Stimulated activated naive CD8-positive, alpha-beta T cell treated with anti-CD3 and anti-CD28 coated beads, Interleukin-15, Interleukin-2, amounts not matched to agents 100 U/mL and 50 U/mL, for 24 hours (primary cell): ENCODE data around the gene DDI2.
A peak's percentile ranks its signal among the peaks of the same experiment; 100 is the strongest.
"Not testable (repeated sequence)": the region's sequence is repeated elsewhere in the genome, so short reads cannot be mapped to it uniquely, and the experiment has no call there.

Source experiments
- ATAC-seq: fragments of 150-1000 bp; cut with Tn5 transposase; one replicate; pipeline ENCODE4 v1.10.0; 2021
- DNase-seq: peaks from one replicate; pipeline ENCODE4 v3.0.0; 2021

Gene DDI2

GRCh38 chr1:15678578-15678977 is 61.3 kb downstream of the DDI2 start:
- DNase-seq (no peak), ATAC-seq (peak; percentile 28)

GRCh38 chr1:15680131-15680530 is 62.9 kb downstream of the DDI2 start:
- DNase-seq (no peak), ATAC-seq (no peak)

DNA sequence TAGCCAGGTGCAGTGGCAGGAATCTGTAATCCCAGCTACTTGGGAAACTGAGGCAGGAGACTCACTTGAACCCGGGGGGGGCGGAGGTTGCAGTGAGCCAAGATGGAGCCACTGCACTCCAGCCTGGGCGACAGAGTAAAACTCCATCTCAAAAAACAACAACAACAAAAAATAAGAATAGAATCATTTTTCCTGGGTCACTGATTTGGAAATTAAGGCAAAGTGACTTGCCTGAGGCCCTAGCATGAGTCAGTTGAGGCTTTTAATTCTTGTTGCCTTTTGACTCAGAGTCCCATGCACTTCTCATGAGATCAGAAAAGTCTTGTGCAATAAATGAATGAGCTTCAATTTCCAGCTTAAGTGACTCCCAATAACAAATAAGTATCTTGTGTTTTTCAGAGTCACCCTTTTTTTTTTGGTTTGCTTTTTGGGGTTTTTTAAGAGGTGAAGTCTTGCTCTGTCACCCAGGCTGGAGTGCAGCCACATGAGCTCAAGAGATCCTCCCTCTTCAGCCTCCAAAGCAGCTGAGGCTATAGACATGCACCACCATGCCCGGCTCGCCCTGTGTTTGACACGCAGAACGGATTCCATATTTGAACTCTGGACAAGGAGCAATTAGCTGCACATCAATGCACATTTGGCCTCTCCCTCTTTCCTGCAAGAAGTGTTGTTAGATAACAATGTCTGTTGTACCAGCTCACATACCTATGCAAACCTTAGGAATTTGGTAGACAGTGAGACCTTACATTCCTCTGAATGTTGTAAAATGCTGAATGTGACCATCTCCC is 63.5 kb downstream of the DDI2 start:
- ATAC-seq, result peak; percentile 33
- DNase-seq, result no peak

DNA sequence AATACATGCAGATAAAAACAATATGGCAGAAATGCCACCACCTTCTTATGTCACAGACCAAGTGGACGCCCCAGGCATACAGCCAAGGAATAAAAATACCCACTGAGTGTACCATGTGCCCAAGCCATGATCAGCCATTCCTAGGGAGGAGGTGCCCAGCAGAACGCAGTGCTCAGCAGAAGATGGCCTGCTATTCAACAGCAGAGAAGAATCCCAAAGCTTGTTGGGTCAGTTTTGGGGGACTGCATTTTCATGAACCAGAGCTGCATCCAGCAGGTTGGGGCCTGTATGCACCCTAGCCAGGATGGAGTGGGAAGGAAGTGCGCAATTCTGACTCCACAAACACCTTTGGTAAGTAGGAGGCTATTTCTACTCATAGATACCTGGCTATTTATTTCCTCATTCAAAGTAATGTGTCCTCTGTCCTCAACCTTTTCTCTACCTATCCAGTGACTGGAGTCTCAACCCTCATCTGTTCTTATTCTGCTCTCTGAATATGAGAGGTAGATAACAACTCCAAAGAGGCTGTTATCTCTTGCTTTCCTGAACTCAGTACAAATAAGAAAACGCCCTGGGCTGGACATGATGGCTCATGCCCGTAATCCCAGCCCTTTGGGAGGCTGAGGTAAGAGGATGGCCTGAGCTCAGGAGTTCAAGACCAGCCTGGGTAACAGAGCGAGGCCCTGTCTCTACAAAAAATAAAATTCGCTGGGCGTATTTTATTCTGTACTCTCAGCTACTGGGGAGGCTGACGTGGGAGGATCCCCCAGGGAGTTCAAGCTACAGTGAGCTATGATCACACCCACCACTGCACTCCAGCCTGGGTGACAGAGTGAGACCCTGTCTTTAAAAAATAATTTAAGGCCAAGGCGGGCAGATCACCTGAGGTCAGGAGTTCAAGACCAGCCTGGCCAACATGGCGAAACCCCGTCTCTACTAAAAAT is 64.4 kb downstream of the DDI2 start:
- ATAC-seq, result no peak
- no peak for DNase-seq

DNA sequence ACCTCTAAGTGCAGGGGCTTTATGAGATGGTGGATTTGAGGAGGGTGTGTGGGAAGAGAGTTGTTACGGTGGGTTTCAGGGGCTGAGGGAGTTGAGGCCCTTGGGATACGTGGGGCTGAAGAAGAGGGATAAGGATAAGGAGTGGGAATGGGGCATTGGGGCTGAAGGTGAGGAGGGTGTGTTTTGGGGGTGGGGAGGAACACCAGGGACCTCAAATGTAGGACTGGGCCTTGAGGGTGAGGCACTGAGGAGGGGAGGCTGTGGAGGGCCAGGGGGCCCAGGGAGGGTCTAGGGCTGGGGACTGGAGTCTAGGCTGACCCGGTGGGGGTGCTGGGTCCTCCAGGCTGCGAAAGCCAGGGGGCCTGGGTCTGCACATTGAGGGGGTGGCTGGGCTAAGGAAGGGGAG is 65.7 kb downstream of the DDI2 start:
- no peak for ATAC-seq
- no peak for DNase-seq

- DNase-seq, result no peak
- ATAC-seq, result no peak
Measured at GRCh38 chr1:15683345-15684039, 66.2 kb downstream of the DDI2 start.

DNA sequence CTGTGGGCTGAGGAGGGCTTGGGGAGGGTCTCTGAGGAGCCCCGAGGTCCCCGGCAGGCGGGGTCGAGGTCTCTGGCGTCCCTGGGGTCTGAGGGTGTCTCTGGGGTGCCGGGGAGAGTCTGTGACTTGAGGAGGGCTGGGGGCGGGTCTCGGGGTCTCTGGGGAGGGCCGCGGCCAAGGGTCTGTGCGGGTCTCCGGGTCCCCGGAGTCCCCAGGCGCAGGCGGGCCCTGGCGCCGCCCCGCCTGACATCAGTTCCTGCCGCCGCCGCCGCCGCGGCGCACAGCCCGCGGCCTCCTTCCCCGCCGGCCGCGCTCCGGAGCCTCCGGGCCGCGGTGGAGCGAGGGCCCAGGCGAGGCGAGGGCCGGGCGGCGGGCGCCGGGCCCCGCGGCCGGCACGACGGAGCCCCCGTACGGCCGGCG is 66.8 kb downstream of the DDI2 start, which contains the start of gene PLEKHM2:
TSS of gene PLEKHM2 (plus strand) at position 279 of the 420 bp plus-strand sequence. CDS start 239 bp downstream, outside the sequence.
- DNase-seq, result peak; percentile 62

DNA sequence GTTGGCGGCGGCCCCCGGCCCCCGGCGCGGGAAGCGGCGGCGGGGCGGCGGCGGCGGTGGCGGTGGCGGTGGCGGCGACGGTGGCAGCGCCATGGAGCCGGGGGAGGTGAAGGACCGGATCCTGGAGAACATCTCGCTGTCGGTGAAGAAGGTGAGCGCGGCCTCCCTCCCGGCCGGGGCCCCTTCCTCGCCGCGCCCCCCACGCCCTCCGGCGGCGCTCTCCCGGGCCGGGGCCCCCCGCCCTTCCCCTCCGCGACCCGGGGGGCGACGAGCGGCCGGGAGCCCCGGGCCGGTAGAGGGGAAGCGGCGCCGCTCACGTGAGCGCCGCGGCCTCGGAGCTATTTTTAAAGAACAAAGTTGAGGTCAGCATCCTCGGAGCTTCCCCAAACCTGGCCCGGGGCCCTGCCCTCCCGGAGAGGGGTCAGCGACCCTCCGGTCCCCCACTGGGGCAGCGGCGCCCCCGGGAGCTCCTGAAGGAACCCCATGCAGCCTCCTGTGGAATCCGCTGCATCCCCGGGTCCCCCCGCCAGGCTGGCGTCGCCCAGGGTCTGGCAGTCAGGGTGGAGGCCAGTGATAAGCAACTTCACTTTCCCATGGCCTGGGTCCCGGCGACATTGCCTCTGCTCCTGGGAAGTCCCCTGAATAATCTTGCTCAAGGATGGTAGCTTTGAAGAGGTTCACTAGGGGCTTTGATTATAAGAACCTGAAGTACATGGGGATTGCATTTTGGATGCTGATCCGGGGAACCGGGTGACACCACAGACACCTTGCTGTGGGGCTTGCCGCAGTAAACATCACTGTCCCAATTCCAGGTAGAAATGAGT is 67.4 kb downstream of the DDI2 start:
- DNase-seq (peak; percentile 50), ATAC-seq (peak; percentile 38)

More for the DNA sequence above, 66.8 kb downstream of the DDI2 start, which contains the start of gene PLEKHM2:
- peak; percentile 75 for ATAC-seq

DNA sequence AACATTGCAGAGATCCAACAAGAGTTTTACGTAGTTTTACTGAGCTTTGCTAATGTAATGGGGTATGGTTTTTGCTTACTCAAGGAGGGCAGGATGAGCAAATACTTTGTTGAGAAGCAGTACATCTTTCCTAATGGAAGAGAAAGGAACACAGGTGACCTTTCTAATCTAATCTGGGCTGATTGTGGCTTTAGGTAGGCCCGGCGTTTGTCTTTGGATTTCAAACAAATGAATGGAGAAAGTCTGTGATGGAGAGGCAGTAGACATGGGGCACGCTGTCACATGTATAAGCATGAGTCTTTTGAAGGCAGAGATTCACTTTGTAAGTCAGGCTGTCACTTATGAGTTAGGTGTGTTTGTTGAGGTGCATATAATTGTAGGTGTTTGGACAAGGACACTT is 68.6 kb downstream of the DDI2 start:
- no peak for ATAC-seq

GRCh38 chr1:15687446-15687845 is 70.2 kb downstream of the DDI2 start:
- no peak for DNase-seq
- ATAC-seq, result no peak

More for the DNA sequence above, 68.6 kb downstream of the DDI2 start:
- no peak for DNase-seq

DNA sequence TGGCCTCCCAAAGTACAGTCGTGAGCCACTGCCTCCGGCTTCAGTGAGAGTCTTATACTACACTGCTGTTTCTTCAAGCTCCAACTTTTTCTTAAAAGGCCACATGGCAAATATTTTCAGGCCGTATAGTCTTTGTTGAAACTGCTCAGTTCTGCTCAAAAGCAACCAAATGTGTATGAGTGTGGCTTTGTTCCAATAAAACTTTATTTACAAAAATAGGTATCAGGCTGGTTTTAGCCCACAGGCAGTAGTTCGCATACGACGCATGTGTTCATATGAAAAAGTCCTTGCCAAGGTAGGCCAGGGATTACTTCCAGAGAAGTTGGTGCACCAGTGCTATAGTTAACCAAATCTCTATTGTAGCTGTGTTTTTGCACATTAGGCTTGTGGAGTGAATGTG is 73.1 kb downstream of the DDI2 start:
- DNase-seq (no peak), ATAC-seq (no peak)

GRCh38 chr1:15691434-15692032 is 74.3 kb downstream of the DDI2 start:
- ATAC-seq (no peak), DNase-seq (no peak)

- ATAC-seq (no peak), DNase-seq (no peak)
Measured at GRCh38 chr1:15692121-15692682, 74.9 kb downstream of the DDI2 start.

DNA sequence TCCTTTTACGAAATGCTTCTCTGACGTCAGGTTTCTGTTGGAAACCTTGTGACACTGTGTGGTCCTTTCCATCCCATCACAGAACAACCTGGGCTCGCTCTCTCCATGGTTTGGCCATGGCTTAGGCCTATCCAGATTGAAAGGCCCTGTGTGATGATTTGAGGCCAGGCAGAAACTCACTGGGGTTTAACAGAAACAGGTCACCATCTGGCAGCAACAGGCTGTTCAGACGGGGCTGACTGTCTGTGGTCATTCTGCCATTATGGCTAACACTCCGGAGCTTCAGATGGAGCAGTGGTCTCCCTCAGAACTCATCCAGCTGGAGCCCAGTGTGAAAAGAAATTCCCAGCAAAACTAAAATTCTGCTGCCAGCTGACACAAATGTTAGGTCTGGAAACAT is 76.1 kb downstream of the DDI2 start:
- DNase-seq (no peak), ATAC-seq (no peak)

GRCh38 chr1:15696956-15697521 is 79.8 kb downstream of the DDI2 start:
- DNase-seq (peak; percentile 35), ATAC-seq (peak; percentile 88)

DNA sequence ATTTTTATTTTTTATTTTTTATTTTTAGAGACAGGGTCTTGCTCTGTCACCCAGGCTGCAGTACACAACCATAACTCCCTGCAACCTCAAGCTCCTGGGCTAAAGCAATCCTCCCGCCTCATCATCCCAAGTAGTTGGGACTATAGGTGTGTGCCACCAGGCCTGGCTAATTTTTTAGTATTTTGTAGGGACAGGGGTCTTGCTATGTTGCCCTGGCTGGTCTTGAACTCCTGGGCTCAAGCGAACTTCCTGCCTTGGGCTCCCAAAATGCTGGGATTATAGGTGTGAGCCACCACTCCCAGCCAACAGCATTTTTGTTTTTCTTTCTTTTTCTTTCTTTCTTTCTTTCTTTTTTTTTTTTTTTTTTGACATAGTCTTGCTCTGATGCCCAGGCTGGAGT is 80.9 kb downstream of the DDI2 start:
- no peak for ATAC-seq

DNA sequence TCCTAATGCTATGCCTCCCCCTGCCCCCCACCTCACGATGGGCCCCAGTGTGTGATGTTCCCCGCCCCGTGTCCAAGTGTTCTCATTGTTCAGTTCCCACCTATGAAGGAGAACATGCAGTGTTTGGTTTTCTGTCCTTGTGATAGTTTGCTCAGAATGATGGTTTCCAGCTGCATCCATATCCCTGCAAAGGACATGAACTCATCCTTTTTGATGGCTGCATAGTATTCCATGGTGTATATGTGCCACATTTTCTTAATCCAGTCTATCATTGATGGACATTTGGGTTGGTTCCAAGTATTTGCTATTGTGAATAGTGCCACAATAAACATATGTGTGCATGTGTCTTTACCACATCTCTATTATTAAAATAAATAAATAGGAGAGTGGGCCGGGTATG is 82.1 kb downstream of the DDI2 start:
- not testable (repeated sequence) for ATAC-seq

More for the DNA sequence above, 80.9 kb downstream of the DDI2 start:
- no peak for DNase-seq

GRCh38 chr1:15700508-15700907 is 83.2 kb downstream of the DDI2 start:
- ATAC-seq, result no peak

More for the DNA sequence above, 82.1 kb downstream of the DDI2 start:
- DNase-seq, result not testable (repeated sequence)

GRCh38 chr1:15701784-15702183 is 84.5 kb downstream of the DDI2 start:
- DNase-seq, result no peak
- no peak for ATAC-seq

More at GRCh38 chr1:15700508-15700907, 83.2 kb downstream of the DDI2 start:
- no peak for DNase-seq
